Measurements from ENCODE around the gene AP3S1.
"Not testable (repeated sequence)": the region's sequence is repeated elsewhere in the genome, so short reads cannot be mapped to it uniquely, and the experiment has no call there.

The AP3S1 gene

DNA sequence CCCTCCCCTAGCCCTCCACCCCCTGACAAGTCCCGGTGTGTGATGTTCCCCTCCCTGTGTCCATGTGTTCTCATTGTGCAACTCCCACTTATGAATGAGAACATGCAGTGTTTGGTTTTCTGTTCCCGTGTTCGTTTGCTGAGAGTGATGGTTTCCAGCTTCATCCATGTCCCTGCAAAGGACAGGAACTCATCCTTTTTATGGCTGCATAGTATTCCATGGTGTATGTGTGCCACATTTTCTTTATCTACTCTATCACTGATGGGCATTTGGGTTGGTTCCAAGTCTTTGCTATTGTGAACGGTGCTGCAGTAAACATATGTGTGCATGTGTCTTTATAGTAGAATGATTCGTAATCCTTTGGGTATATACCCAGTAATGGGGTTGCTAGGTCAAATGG, 35.6 kb downstream of the AP3S1 start:
- DNase-seq: not testable (repeated sequence)

DNA sequence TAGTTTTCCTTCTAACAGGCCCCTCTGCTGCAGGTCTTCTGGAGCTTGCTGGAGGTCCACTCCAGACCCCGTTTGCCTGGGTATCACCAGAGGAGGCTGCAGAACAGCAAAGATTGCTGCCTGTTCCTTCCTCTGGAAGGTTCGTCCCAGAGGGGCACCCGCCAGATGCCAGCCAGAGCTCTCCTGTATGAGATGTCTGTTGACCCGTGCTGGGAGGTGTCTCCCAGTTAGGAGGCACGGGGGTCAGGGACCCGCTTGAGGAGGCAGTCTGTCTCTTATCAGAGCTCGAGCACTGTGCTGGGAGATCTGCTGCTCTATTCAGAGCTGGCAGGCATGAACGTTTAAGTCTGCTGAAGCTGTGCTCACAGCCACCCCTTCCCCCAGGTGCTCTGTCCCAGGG, 40.7 kb downstream of the AP3S1 start:
- not testable (repeated sequence) for DNase-seq

DNA sequence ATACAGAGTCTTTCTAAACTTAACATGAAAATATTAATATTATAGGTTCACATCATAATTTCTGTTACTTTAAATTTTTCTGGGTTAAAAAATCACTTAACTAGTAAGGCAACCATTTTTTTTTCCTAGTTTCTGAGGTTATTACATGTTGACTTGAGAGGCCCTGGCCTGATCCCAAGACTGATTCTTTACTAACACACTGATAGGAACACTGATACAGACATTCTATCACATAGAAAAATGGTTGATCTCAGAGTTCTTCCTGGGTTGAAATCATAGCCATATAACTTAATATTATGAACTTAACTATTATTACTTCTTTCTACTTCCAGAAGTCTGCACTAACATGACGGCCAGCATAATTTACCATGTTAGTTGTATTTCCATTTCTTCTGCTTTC, 43.0 kb downstream of the AP3S1 start:
- DNase-seq: no peak

DNA sequence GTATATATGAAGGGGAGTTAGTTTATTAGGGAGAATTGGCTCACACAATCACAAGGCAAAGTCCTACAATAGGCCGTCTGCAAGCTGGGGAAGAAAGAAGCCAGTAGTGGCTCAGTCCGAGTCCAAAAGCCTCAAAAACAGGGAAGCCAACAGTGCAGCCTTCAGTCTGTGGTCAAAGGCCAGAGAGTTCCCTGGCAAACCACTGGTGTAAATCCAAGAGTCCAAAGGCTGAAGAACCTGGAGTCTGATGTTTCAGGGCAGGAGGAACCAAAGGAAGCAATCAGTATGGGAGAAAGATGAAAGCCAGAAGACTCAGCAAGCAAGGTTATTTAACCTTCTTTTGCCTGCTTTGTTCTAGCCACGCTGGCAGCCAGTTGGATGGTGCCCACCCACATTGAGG, 43.5 kb downstream of the AP3S1 start:
- not testable (repeated sequence) for DNase-seq

DNA sequence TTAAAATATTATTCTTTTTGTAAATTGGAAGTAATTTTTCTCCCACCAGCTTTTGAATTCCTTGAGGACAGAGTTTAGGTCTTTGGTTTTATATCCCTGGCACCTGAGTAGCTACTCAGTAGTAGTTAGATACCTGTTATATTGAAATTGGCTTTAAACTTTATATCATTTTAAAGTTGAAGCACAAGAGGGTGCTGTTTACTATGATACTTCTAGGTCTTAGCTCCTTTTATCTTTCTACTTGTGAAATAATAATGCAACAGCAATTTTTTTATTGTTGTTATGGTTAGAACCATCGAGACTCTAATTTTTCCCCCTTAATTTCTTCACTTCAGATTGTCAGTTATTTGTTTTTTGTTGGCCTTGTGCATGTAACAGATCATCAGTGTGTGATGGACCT, 46.3 kb downstream of the AP3S1 start:
- DNase-seq: no peak

DNA sequence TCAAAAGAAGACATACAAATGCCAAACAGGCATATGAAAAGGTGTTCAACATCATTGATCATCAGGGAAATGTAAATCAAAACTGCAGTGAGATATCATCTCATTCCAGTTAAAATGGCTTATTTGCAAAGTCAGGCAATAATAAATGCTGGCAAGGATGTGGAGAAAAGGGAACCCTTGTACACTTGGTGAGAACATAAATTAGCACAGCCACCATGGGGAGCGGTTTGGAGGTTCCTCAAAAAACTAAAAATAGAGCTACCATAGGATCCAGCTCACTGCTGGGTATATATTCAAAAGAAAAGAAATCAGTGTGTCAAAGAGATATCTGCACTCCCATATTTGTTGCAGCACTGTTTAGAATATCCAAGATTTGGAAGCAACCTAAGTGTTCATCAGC, 50.3 kb downstream of the AP3S1 start:
- DNase-seq: no peak

- DNase-seq: no peak
These were observed 52.6 kb downstream of the AP3S1 start for GRCh38 chr5:115894342-115894741.

DNA sequence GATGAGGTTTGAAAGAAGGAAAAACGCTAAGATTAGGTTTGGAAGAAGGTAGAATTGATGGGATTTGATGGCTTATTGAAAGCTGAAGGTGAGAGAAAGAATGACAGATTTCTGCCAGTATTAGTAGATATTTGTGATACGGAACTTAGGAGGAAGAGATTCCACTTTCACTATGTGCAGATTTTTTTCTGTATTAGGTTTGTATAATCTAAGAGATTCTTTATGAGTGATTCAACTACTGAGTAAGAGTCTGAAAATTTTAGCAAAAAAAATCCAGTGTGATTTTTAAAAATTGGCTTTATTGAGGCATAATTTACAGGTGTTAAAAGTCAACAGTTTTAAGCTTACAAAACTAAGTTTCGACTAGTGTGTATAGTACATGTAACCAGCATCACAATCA, 54.1 kb downstream of the AP3S1 start:
- no peak for DNase-seq

- DNase-seq: no peak
These were observed 56.9 kb downstream of the AP3S1 start for GRCh38 chr5:115898656-115899055.

DNA sequence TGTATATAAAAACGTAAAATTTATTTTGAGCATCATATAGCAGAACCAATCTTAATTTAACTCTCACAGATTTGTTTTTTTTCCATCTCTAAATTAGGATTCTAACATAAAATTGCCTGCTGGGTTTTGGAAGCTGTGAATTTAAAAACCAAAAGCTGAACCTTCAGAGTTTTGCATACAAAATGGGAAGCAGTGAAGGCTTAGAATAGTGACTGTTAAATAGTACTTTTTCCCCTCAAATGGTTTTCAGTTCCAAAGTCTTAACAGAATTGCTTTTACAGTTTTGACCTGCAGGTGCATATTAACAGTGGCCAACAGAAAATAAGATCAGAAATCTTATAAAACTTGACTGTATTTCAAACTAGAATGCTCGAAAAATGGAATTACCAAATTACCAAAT, 65.4 kb downstream of the AP3S1 start:
- DNase-seq: no peak

DNA sequence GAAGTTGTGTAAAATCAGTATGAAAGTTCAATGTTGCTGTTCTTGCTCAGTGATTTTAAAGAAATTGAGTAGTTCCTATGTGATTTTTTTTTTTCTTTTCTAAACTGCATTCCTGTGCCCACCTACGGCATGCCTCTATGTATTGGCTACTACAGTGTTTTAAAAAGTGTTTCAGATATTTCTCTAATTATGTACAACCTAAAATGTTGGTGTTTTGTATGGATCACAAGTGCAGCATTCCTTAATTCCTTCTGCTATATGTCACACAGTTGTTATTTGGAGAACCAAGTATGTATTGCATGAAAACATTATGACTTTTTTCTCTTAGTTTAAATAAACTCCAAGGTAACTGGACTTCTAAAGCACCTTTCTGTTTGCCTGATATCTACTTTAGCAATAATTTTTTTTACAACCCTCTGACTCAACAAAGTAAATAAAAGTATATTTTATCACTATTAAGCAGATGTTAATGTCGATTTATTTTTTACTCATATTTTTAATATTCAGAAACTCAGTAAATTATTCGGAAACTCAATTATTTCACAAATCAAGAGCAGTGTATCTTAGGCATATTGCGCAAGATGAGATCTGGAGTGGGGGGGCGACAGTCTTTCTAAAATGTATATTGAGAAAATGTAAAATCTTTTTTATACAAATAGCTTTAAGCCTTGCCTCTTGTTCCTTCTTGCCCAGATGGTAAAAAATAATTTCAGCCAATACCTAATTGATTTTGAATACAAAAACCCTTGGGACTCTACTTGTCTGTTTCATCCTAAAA, 72.1 kb downstream of the AP3S1 start:
- DNase-seq: not testable (repeated sequence)

DNA sequence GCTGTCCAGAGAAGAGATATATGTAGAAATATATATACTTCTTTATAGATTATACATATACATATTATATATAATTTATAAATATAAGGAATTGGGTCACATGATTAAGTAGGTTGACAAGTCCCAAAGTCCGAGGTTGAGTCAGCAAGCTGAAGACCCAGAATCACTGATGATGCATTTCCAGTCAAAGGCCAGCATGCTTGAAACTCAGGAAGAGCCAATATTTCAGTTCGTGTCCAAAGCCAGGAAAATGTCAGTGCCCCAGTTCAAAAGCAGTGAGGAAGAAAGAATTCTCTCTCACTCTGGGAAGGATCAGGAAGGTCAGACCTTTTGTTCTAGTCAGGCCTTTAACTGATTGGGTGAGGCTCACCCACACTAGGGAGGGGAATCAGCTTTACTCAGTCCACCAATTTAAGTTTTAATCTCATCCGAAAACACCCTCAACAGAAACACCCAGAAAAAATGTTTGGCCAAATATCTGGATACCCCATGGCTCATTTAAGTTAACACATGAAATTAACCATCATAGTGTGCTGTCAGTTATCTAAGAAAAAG, 78.5 kb downstream of the AP3S1 start:
- DNase-seq: no peak

DNA sequence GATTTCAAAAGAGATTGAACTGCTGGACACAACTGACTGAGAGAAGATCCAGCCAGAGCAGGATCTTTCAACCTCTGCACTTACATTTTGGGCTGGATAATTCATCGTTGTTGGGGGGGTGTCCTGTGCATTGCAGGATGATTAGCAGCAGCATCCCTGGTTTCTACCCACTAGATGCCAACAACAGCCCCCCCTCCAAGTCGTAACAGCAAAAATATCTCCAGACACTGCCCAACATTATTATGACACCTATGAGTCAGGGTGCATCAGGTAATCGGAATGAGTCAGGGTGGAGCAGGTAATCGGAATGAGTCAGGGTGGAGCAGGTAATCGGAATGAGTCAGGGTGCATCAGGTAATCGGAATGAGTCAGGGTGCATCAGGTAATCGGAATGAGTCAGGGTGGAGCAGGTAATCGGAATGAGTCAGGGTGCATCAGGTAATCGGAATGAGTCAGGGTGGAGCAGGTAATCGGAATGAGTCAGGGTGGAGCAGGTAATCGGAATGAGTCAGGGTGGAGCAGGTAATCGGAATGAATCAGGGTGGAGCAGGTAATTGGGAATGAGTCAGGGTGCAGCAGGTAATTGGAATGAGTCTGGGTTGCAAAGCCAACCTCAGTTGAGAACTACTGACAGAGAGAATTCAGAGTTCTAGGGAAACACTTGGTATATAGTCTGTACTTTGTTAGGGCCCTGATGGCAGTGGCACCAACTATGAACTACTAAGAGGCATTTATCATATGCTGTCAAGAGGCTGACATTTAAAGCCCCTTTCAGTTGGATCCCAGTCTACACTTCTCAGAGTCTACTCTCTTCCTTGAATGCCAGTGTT, 87.1 kb downstream of the AP3S1 start:
- DNase-seq: not testable (repeated sequence)

DNA sequence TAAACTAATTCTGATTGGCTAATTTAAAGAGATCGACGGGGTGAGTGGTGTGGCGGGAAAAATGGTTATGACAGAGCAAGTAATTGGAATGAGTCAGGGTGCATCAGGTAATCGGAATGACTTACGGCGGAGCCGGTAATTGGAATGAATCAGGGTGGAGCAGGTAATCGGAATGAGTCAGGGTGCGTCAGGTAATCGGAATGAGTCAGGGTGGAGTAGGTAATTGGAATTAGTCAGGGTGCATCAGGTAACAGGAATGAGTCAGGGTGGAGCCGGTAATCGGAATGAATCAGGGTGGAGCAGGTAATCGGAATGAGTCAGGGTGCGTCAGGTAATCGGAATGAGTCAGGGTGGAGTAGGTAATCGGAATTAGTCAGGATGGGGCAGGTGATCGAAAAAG, 88.4 kb downstream of the AP3S1 start:
- DNase-seq: not testable (repeated sequence)

DNA sequence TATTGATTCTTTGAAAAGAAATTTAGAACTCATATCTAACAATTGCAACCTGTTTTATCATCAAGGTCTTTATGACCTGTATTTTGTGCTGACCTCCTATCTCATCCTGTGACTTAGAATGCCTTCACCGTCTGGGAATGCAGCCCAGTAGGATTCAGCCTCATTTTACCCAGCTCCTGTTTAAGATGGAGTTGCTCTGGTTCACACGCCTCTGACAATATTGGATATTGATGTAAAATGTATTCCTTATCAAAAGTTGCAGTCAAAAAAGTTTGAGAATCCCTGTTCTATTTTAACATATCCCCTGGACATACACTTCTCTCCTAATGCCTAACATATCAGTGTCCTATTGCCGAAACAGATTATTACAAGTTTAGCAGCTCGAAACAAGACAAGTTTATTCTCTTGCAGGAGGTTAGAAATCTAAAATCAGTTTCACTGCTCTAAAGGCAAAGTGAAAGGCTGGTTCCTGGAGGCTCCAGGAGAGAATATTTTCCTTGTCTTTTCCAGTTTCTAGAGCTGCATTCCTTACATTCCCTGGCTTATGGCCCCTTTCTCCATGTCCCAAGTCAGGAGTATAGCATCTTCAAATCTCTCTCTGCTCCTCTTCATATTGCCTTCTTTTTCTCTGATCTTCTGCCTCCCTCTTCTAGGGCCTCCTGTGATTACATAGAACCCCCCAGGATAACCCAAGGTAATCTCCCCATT, 89.0 kb downstream of the AP3S1 start:
- no peak for DNase-seq

DNA sequence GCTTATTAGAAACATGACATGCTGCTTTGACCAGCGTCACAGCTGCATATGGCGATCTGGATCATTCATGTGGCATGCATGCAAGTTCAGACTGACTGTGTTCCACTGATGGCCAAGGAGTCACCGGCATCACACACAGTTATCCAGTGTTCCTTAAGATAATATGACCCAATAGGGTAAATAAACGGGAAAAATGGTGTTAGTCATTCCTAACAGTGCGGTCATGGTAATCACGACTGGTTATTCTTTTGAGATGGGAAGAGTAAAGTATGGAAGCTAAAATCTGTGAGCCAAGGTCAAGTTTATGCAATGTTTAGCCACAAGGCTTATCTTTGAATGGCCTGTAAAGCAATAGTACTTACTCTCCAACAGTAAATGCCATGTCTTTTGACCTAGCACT, 91.3 kb downstream of the AP3S1 start:
- no peak for DNase-seq

GRCh38 chr5:115934388-115934974, 92.7 kb downstream of the AP3S1 start:
- DNase-seq: no peak

DNA sequence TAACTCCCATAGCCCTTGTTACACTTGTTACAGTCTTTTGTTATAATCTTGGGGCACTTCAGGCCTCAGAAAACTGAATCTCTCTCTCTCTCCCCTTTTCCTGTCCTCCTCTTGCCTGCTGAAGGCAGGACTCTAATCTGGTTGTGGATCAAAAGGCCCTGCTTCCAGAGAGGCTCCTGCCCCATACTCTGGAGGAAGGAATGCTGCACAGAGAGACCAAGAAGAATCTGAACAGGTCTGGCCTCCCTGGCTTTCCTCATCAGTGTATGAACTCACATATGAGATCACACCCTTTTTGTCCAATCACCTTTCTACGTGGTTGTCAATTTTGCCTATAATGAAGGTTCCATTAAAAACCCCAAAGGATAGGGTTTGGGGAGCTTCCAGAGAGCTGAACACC, 94.3 kb downstream of the AP3S1 start:
- DNase-seq: no peak

GRCh38 chr5:115939059-115939458, 97.3 kb downstream of the AP3S1 start:
- DNase-seq: no peak

- DNase-seq: no peak
These were observed 98.5 kb downstream of the AP3S1 start for GRCh38 chr5:115940080-115940810.

- DNase-seq: no peak
These were observed 99.4 kb downstream of the AP3S1 start for GRCh38 chr5:115941051-115941675.

DNA sequence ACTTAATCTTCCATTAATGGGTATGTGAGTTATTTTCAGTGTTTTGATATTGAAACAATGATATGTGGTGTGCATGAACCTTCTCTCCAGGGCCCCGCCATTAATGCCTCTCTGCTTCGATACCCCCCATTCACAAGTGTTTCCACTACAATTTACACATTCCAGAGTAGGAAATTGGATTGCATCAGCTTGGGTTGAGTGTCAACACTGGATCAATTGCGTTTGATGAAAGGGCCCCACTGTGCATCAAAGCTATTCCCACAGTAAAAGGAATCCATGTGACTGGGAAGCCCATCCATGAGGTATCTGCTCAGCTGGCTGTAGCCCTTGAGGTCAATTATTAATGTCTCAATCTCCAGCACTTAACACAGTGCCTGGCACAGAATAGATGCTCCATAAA, 102.8 kb downstream of the AP3S1 start:
- DNase-seq: no peak
